SU-DHL-6 (cell line): ENCODE results near the gene CCR2.

Experiments
- CTCF ChIP-seq: fragments of 200-600 bp; sonication (generic); IDR thresholded peaks from one replicate; pipeline ENCODE4 v1.5.1; 2017; ENCODE audit warnings: antibody characterized with exemption, mild to moderate bottlenecking, low read length, moderate library complexity; ENCODE audit not compliant: insufficient read depth, poor library complexity, severe bottlenecking
- EZH2phosphoT487 ChIP-seq: fragments of 200-600 bp; sonication (generic), shearing (Covaris generic); conservative IDR thresholded peaks from 2 replicates; pipeline ENCODE4 v1.6.1; 2018; ENCODE audit warnings: mild to moderate bottlenecking, antibody characterized with exemption, low read length, moderate library complexity, mixed read lengths

GRCh38 chr3:46398186-46398955 is 44.5 kb downstream of the CCR2 start:
- TF ChIP-seq CTCF (no peak), EZH2phosphoT487 (no peak)
